GM12878 (cell line): ENCODE results near the gene PRKN. TPM values are rescaled to one million over a fixed set of nuclear protein-coding genes. Genes with fewer than 3 reads are reported as not detected.

ENCODE experiments used
- ATAC-seq: fragments of 200-7000 bp; cut with Tn5 transposase; 3 replicates; pipeline ENCODE4 v1.9.1; 2020; ENCODE audit warnings: mild to moderate bottlenecking, moderate library complexity
- BruUV-seq: library from RNA; stranded (reverse); fragments of 400-500 nt; replicated peaks from 2 replicates; lab custom pipeline; 2021; lab: Mats Ljungman, UMichigan
- CTCF ChIA-PET: fragments of 300-600 bp; sonication (Branson Sonifier 250); formaldehyde crosslinking; extraction: SDS; loops from one replicate; lab custom pipeline; 2021; ENCODE audit warnings: inconsistent platforms; lab: Yijun Ruan, JAX
- POLR2A ChIA-PET: fragments of 350-600 bp; formaldehyde crosslinking; extraction: SDS; loops from one replicate; lab custom pipeline; 2021; ENCODE audit warnings: inconsistent platforms; lab: Charles Lee
- RAD21 ChIA-PET: fragments of 300-600 bp; sonication (Branson Sonifier 250); formaldehyde crosslinking; loops from one replicate; lab custom pipeline; 2023; ENCODE audit warnings: antibody characterized with exemption; ENCODE audit not compliant: unreplicated experiment; lab: Charles Lee
- SMC1A ChIA-PET: fragments of 300-600 bp; sonication (Branson Sonifier 250); formaldehyde crosslinking; loops from one replicate; lab custom pipeline; 2023; ENCODE audit not compliant: unreplicated experiment, uncharacterized antibody; lab: Charles Lee
- DNase-seq: peaks from one replicate; pipeline ENCODE4 v3.0.0-alpha.2; 2011; ENCODE audit warnings: low read depth, low spot score
- FAIRE-seq: peaks from 3 replicates; lab custom pipeline; 2011; peaks lifted over from hg19 to GRCh38; lab: Jason Lieb, UNC
- H2AFZ ChIP-seq: 2 replicates; pipeline ENCODE4 v1.6.0; 2011; ENCODE audit warnings: low read depth, low read length, control low read depth; ENCODE audit not compliant: control insufficient read depth
- H3K27ac ChIP-seq: 2 replicates; pipeline ENCODE4 v1.5.1; 2011; ENCODE audit warnings: control low read depth; ENCODE audit not compliant: control insufficient read depth, insufficient read depth
- H3K27me3 ChIP-seq, 2 experiments: replicated peaks in 1 of 2; 2 replicates each; pipeline versions ENCODE4 v1.6.0 to v1.6.1; 2011; ENCODE audit warnings: low read length in 1 of 2; ENCODE audit not compliant: control insufficient read depth in 2 of 2, insufficient read depth in 2 of 2
- H3K36me3 ChIP-seq, 2 experiments: 2 replicates each; pipeline ENCODE4 v1.5.1; 2011; ENCODE audit warnings: low read length in 1 of 2; ENCODE audit not compliant: control insufficient read depth in 2 of 2, insufficient read depth in 2 of 2
- H3K4me1 ChIP-seq: 2 replicates; pipeline ENCODE4 v1.6.1; 2011; ENCODE audit warnings: mild to moderate bottlenecking, low read length, moderate library complexity, mixed read lengths; ENCODE audit not compliant: control insufficient read depth, insufficient read depth
- H3K4me2 ChIP-seq: 2 replicates; pipeline ENCODE4 v1.6.0; 2011; ENCODE audit warnings: control low read depth; ENCODE audit not compliant: control insufficient read depth, insufficient read depth
- H3K4me3 ChIP-seq: fragments of 200-600 bp; sonication (generic); 2 replicates; pipeline ENCODE4 v1.5.1; 2016
- H3K79me2 ChIP-seq: 2 replicates; pipeline ENCODE4 v1.6.0; 2011; ENCODE audit warnings: low read length; ENCODE audit not compliant: control insufficient read depth, insufficient read depth
- H3K9ac ChIP-seq: 2 replicates; pipeline ENCODE4 v1.8.0; 2011; ENCODE audit warnings: low read length, control low read depth, mixed read lengths; ENCODE audit not compliant: control insufficient read depth, insufficient read depth
- H3K9me3 ChIP-seq: replicated peaks from 3 replicates; pipeline ENCODE4 v1.5.1; 2011; ENCODE audit warnings: mild to moderate bottlenecking, low read length; ENCODE audit not compliant: control insufficient read depth, insufficient read depth
- H4K20me1 ChIP-seq: 2 replicates; pipeline ENCODE4 v1.6.0; 2011; ENCODE audit not compliant: control insufficient read depth, insufficient read depth
- ATF7 ChIP-seq: fragments of 450-650 bp; IDR thresholded peaks from 2 replicates; pipeline ENCODE4 v1.6.1; 2016; ENCODE audit warnings: low read depth, mild to moderate bottlenecking
- CHD4 ChIP-seq: fragments of 200-600 bp; sonication (generic); IDR thresholded peaks from 2 replicates; pipeline ENCODE4 v1.6.1; 2016; ENCODE audit warnings: mild to moderate bottlenecking
- HSF1 ChIP-seq: fragments of 150-350 bp; IDR thresholded peaks from 2 replicates; pipeline ENCODE4 v1.6.1; 2014; ENCODE audit warnings: mild to moderate bottlenecking, low read depth, low read length
- MYC ChIP-seq: IDR thresholded peaks from 2 replicates; pipeline ENCODE4 v1.6.1; 2011; ENCODE audit warnings: mild to moderate bottlenecking, low read length, moderate library complexity, inconsistent platforms; ENCODE audit not compliant: insufficient read depth, insufficient replicate concordance, insufficient read length, severe bottlenecking
- PML ChIP-seq: IDR thresholded peaks from 2 replicates; pipeline ENCODE4 v1.6.1; 2012; ENCODE audit warnings: low read length, inconsistent platforms
- TBL1XR1 ChIP-seq: IDR thresholded peaks from 2 replicates; pipeline ENCODE4 v1.6.1; 2012; ENCODE audit warnings: low read depth, low read length, improper control_type of control experiment
- WRNIP1 ChIP-seq: IDR thresholded peaks from 2 replicates; pipeline ENCODE4 v1.6.1; 2011; ENCODE audit warnings: low read depth, low read length, improper control_type of control experiment, borderline replicate concordance
- ZNF622 ChIP-seq: fragments of 450-650 bp; IDR thresholded peaks from 2 replicates; pipeline ENCODE4 v1.6.1; 2017; ENCODE audit warnings: mild to moderate bottlenecking, inconsistent platforms
- WGBS: methylation state at CpG from one replicate; pipeline ENCODE4 v1.1.6; 2016; ENCODE audit warnings: low lambda C conversion rate; ENCODE audit not compliant: insufficient replicate concordance, insufficient coverage; ENCODE audit errors: missing lambda C conversion rate; 5-methylcytosine and 5-hydroxymethylcytosine counted together
- in situ Hi-C: fragments of 300-500 bp; cut with MboI; formaldehyde crosslinking; loops from 9 replicates; pipeline ENCODE4 v1.14.3; 2018; ENCODE audit warnings: mixed read lengths
- intact Hi-C: fragments of 100-400 bp; cut with micrococcal nuclease; formaldehyde crosslinking; loops from one replicate; pipeline ENCODE4 v1.14.2; 2022; ENCODE audit not compliant: unreplicated experiment
- polyA plus RNA-seq, 11 experiments: library from polyadenylated mRNA; depleted of rRNA in 4 of 11; unstranded in 6 of 11; stranded (reverse) in 5 of 11; fragments of >200 nt; fragmentation: Nextera tagmentation in 4 of 11; fragmentation: Illumina TruSeq in 1 of 11; extraction: Ambion mirVana in 4 of 11; extraction: Trizol in 1 of 11; gene quantifications; 1 replicate in 1 of 11; 2 replicates in 10 of 11; pipeline versions ENCODE4 v1.2.1 to v1.2.3, GENCODE V29; 2011 to 2016; ENCODE audit warnings: inconsistent platforms in 2 of 11, missing spikeins in 2 of 11, low read depth in 1 of 11
- total RNA-seq, 4 experiments: library from RNA; depleted of rRNA in 3 of 4; stranded (reverse); fragments of >200 nt in 3 of 4; fragmentation: Illumina TruSeq in 1 of 4; extraction: Trizol in 1 of 4; gene quantifications; 2 replicates each; pipeline versions ENCODE4 v1.2.1 to v1.2.3, GENCODE V29; 2013 to 2021
- TF ChIP-seq, protein P1 (sequence below): fragments of 450-650 bp; IDR thresholded peaks from 2 replicates; pipeline ENCODE4 v1.6.1; 2017; ENCODE audit warnings: borderline replicate concordance

Gene PRKN
- total and polyA plus RNA-seq, 10 of the 15 experiments (the other 5 are each of a cell fraction or from before 2014, with no cell fraction given), result 0.06 to 0.09 TPM; not detected in 8

GRCh38 chr6:162463576-162463975 lies 264.0 kb downstream of the PRKN start:
- POLR2A ChIA-PET, result no interaction called here
- Histone ChIP-seq H3K9ac (no peak overlapping the region), H3K27me3 (no peaks in the 10 kb centered on the region), H3K36me3 (no peaks in the 10 kb centered on the region), H3K4me3 (no peak overlapping the region), H3K4me2 (no peak overlapping the region), H3K27ac (no peak overlapping the region), H3K9me3 (no peaks in the 10 kb centered on the region), H2AFZ (no peak overlapping the region), H3K4me1 (no peaks in the 10 kb centered on the region), H4K20me1 (no peaks in the 10 kb centered on the region), H3K79me2 (no peaks in the 10 kb centered on the region)
- TF ChIP-seq PML, result no peak
- TF ChIP-seq TBL1XR1, result no peak
- no peak for TF ChIP-seq MYC
- TF ChIP-seq, protein P1, sequence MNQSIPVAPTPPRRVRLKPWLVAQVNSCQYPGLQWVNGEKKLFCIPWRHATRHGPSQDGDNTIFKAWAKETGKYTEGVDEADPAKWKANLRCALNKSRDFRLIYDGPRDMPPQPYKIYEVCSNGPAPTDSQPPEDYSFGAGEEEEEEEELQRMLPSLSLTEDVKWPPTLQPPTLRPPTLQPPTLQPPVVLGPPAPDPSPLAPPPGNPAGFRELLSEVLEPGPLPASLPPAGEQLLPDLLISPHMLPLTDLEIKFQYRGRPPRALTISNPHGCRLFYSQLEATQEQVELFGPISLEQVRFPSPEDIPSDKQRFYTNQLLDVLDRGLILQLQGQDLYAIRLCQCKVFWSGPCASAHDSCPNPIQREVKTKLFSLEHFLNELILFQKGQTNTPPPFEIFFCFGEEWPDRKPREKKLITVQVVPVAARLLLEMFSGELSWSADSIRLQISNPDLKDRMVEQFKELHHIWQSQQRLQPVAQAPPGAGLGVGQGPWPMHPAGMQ, result no peak
- no peak for TF ChIP-seq CHD4
- no peak for TF ChIP-seq ZNF622
- no peak for TF ChIP-seq HSF1
- TF ChIP-seq ATF7, result no peak
- no peak for TF ChIP-seq WRNIP1
- no peak for FAIRE-seq
- no TSS peak for BruUV-seq
- no peak for DNase-seq
- RAD21 ChIA-PET, result no interaction called here
- ATAC-seq, result no peak
- SMC1A ChIA-PET, result no interaction called here
- WGBS, result 0% methylated on average over 1 of the region's 1 CpG
- CTCF ChIA-PET, result interaction anchor here (1.1 kb wide), 1 partner anchor 32 kb away, joined by 3 read pairs; no protein-coding TSS in a partner anchor
- intact Hi-C loops, result no loop called here
- in situ Hi-C loops, result no loop called here
